HG03025 (cell line): Measurements from ENCODE around the gene LIFR.

Experiments used
- ATAC-seq: cut with Tn5 transposase; IDR thresholded peaks from one replicate; pipeline ENCODE4 v1.9.1; 2021; ENCODE audit warnings: mild to moderate bottlenecking, moderate library complexity; ENCODE audit not compliant: unreplicated experiment, low FRiP score

LIFR gene

DNA sequence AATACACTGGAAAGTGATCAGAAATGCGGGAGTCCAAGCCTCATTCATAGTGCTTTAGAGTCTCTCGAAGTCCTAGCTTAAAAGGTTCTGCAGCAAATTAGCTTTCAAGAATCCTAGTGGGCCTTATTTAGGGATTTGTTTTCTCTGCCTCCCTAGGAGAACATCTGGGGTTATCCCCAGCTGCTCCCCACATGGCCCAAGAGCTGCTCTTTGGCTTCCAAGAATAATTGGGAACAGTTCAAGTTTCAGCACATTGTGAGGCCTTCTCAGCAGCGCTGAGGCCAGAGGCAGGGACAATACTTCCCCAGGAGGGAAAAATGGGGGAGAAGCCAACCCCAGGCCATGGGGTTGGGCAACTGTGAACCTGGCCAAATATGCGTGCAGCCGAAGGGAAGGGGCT is 108.7 kb downstream of the LIFR start:
- no peak for ATAC-seq

DNA sequence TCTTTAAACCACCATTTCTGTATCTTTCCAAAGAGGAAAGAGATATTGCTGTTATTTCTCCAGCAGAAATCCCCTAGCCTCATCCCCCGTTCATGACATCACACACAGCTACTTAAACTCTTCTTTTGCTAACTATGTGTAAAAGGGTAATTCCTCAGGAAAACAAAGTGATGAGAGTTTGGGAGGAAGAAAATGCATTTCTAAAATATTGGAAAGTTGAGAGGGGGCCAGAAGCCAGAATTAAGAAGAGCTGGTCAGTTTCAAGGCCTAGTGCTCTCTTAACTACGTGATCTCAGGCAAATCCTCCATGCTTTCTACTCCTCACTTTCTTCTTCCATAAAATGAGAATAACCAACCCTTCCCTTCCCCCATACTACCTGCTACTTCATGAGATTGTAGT is 109.4 kb downstream of the LIFR start:
- ATAC-seq, result no peak

DNA sequence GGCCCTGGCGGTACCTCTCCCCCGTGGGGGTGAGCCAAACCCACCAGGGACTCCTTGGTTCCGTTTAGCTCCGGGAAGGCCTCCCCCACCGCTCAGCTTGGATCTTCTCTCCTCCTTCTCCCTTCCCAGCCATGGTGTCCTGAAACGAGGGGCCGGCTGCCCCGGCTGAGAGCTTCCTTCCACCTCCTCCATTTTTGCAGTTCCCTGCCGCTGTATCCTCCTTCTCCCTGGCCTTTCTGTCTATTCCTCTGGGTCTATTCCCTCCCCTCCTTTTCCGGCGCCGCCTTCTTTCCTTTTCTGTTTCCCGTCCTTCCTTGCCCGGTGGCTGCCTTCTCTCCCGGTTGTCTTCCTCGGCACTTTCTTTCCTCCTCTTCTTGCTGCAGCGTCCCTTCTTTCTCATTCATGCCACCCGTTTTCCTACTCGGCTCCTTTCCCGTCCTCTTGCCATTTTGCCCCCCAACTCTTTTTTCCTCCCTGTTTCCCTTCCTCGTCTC is 110.4 kb downstream of the LIFR start:
- no peak for ATAC-seq

DNA sequence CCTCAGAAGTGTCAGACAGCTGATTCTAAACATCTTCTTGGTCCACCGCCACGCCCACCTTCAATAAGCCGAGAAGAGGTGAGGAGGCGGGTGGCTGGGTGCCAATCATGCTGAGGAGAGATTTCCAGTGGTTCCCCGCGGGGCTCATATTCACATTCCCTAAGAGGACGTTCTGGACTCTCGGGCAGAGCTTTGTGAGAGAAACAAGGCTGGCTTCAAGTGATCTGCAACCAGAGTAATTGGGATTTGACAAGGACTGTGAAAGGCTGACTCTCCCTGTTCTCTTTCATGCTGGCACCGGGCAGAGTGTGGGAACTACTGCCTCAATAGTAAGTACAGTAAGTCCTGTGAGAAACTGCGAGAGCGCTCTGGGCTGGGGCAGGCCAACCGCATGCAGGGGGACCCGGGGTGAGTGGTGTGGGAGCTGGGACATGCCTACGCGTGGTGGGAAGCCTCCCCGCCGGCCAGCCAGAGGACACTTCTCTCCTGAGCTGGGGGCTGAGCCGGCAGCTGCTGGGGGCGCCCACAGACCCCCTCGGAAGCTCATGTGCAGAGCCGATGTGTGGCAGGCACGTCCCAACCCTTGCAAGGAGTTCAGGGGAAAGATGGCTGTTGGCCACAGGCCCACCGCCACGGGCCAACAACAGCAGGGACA is 110.9 kb downstream of the LIFR start:
- no peak for ATAC-seq

DNA sequence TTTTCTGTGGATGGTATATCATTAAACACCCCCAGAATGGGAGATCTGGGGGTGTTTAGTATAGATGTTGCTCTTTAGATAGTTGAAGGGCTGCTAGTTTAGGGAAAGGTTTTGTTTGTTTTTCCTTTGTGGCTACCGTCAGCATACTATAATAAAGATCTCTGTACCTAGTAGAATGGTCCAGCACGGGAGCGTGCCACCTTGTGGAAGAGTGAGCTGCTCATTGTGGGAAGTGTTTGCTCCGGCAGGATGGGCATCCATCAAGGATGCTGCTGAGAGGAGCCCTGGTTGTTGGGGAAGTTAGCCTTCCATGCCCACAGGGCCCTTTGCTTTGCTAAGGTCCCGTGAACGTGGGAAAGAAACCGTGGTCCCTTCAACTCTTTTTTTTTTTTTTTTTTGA is 113.1 kb downstream of the LIFR start:
- no peak for ATAC-seq

GRCh38 chr5:38442247-38442573 is 114.2 kb downstream of the LIFR start:
- ATAC-seq, result no peak

DNA sequence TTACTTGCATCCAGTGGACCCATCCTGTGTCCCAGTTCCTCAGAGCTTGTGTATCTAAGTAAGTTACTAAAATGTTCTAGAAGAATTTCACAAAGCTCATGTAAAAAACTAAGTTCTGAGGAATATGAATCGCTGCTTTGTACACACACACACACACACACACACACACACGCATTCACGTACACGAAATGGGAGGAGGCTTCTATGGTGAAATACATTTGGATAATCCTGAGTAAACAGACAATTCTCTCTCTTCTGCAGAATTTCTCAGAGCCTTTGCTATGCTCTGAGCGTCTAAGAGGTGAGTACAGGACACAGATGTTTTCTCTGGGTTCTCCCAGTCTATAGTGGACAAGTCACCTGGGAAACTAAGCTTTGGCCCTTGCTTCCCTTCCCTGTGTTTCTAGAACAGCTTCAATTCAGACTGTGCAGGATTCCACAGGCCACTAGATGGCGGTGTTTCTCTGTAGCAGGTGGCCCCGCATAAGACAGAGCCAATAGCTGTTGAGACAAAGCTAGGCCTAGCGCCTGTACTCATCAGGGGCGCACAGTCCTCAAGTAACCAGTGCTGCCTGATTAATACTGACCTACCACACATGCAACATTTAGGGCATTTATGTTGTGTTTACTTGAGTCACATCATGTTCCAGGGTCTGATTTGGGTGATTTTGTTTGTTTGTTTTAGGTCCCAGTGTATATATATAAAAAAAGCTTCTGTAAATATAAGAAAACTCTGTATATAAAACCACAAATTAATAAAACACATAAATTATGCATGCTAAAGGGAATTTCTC is 114.8 kb downstream of the LIFR start:
- peak; percentile 96 for ATAC-seq

- ATAC-seq, result no peak
These were observed 117.7 kb downstream of the LIFR start for GRCh38 chr5:38438757-38439156.

GRCh38 chr5:38434966-38435705 is 121.3 kb downstream of the LIFR start:
- no peak for ATAC-seq

GRCh38 chr5:38433160-38433861 is 123.1 kb downstream of the LIFR start:
- no peak for ATAC-seq

DNA sequence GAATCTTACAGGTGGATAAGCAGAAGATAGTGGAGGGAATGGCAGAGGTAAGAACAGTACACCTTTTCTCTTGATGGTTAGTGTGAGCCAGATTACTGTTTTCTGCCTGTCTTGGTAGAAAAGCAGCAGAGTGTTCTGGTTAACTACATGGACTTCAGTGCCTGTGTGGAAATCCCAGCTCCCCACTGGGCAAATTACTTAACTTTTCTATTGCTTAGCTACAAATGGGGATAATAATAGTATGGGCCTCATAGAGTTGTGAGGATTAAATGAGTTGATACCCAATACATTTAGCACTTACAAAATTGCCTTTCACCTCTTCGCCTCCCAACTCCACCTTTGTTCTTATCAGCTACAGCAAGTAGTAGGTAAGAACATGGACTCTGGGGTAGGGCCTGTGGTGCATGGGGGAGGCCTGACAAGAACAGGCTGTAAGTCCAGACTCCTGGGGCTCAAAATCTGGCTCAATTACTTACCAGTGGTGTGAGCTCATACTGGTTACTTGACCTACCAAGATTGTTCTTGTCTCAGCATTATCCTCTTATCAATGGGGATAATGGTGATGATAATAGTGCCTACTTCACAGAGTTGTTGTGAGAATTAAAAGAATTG is 125.1 kb downstream of the LIFR start:
- ATAC-seq, result no peak

- no peak for ATAC-seq
These were observed 129.2 kb downstream of the LIFR start for GRCh38 chr5:38426986-38427950.

DNA sequence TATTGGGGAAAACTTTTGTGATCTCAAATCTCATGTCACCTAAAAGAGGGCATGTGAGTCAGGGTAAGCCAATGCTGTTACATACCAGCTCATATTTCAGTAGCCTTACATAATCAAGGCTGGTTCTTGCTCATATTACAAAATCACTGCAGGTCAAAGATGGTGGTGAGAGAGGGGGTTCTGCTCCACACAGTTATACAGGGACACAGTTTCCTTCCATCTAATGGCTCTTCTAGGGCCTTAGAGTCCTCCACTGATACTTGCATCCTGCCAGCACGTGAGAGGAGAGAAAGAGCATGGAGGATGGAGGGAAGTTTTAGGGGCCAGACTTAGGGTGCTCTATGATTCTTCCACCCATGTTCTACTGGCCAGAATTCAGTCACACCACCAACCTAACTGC is 130.0 kb downstream of the LIFR start:
- ATAC-seq, result no peak
